ENCODE results near the gene RITA1. TPM values are rescaled to one million over a fixed set of nuclear protein-coding genes. Genes with fewer than 3 reads are reported as not detected.

RITA1 gene
- total and polyA plus RNA-seq, 2 experiments from 2014 or later: 20.0 to 40.4 TPM

GRCh38 chr12:113216027-113216426 is 30.5 kb downstream of the RITA1 start (continued):
- TF ChIP-seq CTCF (conservative IDR thresholded peaks at IDR 0.05; ENCODE audit: low read depth in 2 of 2): no peak
- no peak for TF ChIP-seq ZNF462 (CRISPR knock-in tag; IDR thresholded peaks at IDR 0.05)
- TF ChIP-seq JUNB (IDR thresholded peaks at IDR 0.05; ENCODE audit: unreplicated experiment): no peak
- TF ChIP-seq CREB1 (CRISPR knock-in tag; IDR thresholded peaks at IDR 0.05; ENCODE audit: low read depth): no peak
- no peak for TF ChIP-seq STAT1 (IDR thresholded peaks at IDR 0.05; ENCODE audit: unreplicated experiment)
- TF ChIP-seq EZH2 (IDR thresholded peaks at IDR 0.05; ENCODE audit: low read depth, unreplicated experiment): no peak
- TF ChIP-seq ZNF114 (CRISPR knock-in tag; IDR thresholded peaks at IDR 0.05): no peak
- TF ChIP-seq POLR2AphosphoS5 (IDR thresholded peaks at IDR 0.05; ENCODE audit: low read depth): no peak
